ENCODE measurements around the gene CSMD2.

DNA sequence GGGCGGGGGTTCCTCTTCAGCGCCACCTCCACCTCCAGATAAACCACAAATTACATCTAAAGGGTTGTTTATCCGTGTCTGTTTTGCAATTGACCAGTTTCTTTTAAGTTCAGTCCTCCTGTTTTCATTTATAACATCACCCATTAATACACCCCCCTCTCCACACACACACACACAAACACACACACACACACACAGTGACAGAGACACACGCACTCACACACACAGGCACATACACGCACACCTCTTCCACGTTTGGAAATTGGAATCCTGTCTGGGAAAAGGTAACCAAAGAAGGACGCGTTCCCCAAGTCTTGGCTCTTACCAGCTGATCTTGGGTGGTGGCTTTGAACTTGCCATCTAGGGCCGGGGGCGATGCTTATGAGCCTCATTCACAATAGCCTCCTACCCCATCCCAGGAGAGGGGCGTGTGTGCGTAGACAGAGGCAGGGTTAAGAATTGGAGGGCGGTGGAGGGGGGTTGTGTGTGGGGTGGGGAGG, 442 bp upstream of the CSMD2 start:
- TF ChIP-seq CTCF (conservative IDR thresholded peaks at IDR 0.05 in 1 of 2, IDR thresholded peaks at IDR 0.05 in 1 of 2; ENCODE audit: low read depth in 1 of 2, low read length in 2 of 2) (no peak), EZH2 (IDR thresholded peaks at IDR 0.05; ENCODE audit: low read length, missing control alignments) (no peak)
